Stomach (tissue), 9 donors: ENCODE measurements around the gene PNN. TPM values are rescaled to one million over a fixed set of nuclear protein-coding genes. Genes with fewer than 3 reads are reported as not detected.
A peak's percentile ranks its signal among the peaks of the same experiment; 100 is the strongest.
"Not testable (repeated sequence)": the region's sequence is repeated elsewhere in the genome, so short reads cannot be mapped to it uniquely, and the experiment has no call there.

Source experiments
- DNase-seq, 2 donors: peaks; one replicate each; pipeline versions ENCODE4 v3.0.0 to v3.0.0-alpha.2; 2013 to 2019
- H3K27ac ChIP-seq, 5 donors: fragments of 200-600 bp in 4 of 5; sonication (generic) in 4 of 5; one replicate each; pipeline ENCODE4 v1.5.1; 2013 to 2019; ENCODE audit warnings: mild to moderate bottlenecking in 1 of 5, moderate library complexity in 1 of 5
- H3K27me3 ChIP-seq, 3 donors: fragments of 200-600 bp; sonication (generic); one replicate each; pipeline ENCODE4 v1.5.1; 2017 to 2019; ENCODE audit warnings: mixed run types in 1 of 3
- H3K36me3 ChIP-seq, 4 donors: fragments of 200-600 bp; sonication (generic); 1 replicate in 3 of 4; 2 replicates in 1 of 4; pipeline ENCODE4 v1.5.1; 2016 to 2019
- H3K4me1 ChIP-seq, 4 donors: fragments of 200-600 bp; sonication (generic); one replicate each; pipeline ENCODE4 v1.5.1; 2016 to 2019
- H3K4me3 ChIP-seq, 4 donors: fragments of 200-600 bp; sonication (generic) in 3 of 4; one replicate each; pipeline ENCODE4 v1.5.1; 2016 to 2019; ENCODE audit warnings: mild to moderate bottlenecking in 1 of 4
- H3K9me3 ChIP-seq, 4 donors: fragments of 200-600 bp; sonication (generic); one replicate each; pipeline ENCODE4 v1.5.1; 2016 to 2019
- EP300 ChIP-seq: sonication (generic); formaldehyde crosslinking; IDR thresholded peaks from one replicate; pipeline ENCODE4 v1.6.1; 2017; ENCODE audit warnings: antibody characterized with exemption
- POLR2A ChIP-seq, 4 donors: fragments of 450-650 bp; IDR thresholded peaks; one replicate each; pipeline ENCODE4 v1.6.1; 2016; ENCODE audit warnings: antibody characterized with exemption in 4 of 4, control low read depth in 2 of 4, mild to moderate bottlenecking in 1 of 4, moderate library complexity in 1 of 4
- POLR2AphosphoS5 ChIP-seq, 3 donors: sonication (generic); formaldehyde crosslinking; IDR thresholded peaks; one replicate each; pipeline ENCODE4 v1.6.1; 2016; ENCODE audit warnings: antibody characterized with exemption in 3 of 3
- WGBS, 5 donors: extraction: QIAGEN DNeasy Blood & Tissue Kit in 3 of 5; methylation state at CpG; one replicate each; pipeline versions ENCODE4 v1.1.5 to v1.1.7; 2013 to 2018; 5-methylcytosine and 5-hydroxymethylcytosine counted together
- intact Hi-C: fragments of 100-400 bp; cut with DNase I; formaldehyde crosslinking; loops from one replicate; pipeline ENCODE4 v1.15.1; 2023; ENCODE audit warnings: low total_unique reads
- polyA plus RNA-seq, 3 donors: library from polyadenylated mRNA; stranded (reverse); fragments of 200-250 nt; gene quantifications; one replicate each; pipeline ENCODE4 v1.2.3, GENCODE V29; 2013
- total RNA-seq, 5 donors: library from RNA; depleted of rRNA; stranded (reverse); fragments of >200 nt; gene quantifications; one replicate each; pipeline versions ENCODE4 v1.1.0 to v1.2.3, GENCODE V29; 2014 to 2016
- TF ChIP-seq, protein P1 (sequence below), 7 experiments: fragments of 450-650 bp in 4 of 7; fragments of 200-600 bp in 3 of 7; sonication (generic) in 3 of 7; IDR thresholded peaks; one replicate each; pipeline ENCODE4 v1.5.1; 2016 to 2019; ENCODE audit warnings: antibody characterized with exemption in 7 of 7, control low read depth in 2 of 7, mild to moderate bottlenecking in 1 of 7
- donor health status: healthy with polysubstance abuse.
- donor health status: Bipolar disorder and iron deficiency.
- donor health status: healthy.

The PNN gene
- total and polyA plus RNA-seq, 8 donors: 21.7 to 122 (median 39.4) TPM

DNA sequence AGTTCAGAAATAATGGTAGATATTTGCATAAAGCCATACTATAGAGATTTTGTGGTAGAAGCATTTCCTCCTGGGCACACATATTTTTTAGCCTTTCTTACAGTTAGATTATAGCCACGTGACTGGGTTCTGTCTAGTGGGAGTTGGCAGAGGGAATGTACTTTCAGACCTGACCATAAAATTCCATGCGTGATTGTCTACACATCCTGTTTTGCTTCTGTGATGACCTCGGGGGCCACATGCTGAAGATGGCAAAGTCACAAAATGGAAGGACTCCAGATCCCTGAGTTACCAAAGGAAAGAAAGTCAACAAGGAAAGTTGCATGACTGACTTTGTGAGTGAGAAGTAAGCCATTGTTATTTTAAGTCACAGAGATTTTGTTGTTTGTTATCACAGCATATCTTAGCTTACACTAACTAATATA, 44.0 kb downstream of the PNN start:
- intact Hi-C loops: no loop called here
- peaks cover 0 to 11% (median 0%) of the 10 kb centered on the region in 4 donors for H3K4me1 ChIP-seq
- no peaks in the 10 kb centered on the region for H3K36me3 ChIP-seq
- no peak overlapping the region for H3K4me3 ChIP-seq
- 47 to 65% (median 53%) methylated on average over 3 of the region's 3 CpGs for WGBS, 5 donors
- H3K9me3 ChIP-seq: no peaks in the 10 kb centered on the region
- no peak for TF ChIP-seq EP300
- TF ChIP-seq POLR2A (IDR thresholded peaks at IDR 0.05): no peak
- TF ChIP-seq, protein P1, sequence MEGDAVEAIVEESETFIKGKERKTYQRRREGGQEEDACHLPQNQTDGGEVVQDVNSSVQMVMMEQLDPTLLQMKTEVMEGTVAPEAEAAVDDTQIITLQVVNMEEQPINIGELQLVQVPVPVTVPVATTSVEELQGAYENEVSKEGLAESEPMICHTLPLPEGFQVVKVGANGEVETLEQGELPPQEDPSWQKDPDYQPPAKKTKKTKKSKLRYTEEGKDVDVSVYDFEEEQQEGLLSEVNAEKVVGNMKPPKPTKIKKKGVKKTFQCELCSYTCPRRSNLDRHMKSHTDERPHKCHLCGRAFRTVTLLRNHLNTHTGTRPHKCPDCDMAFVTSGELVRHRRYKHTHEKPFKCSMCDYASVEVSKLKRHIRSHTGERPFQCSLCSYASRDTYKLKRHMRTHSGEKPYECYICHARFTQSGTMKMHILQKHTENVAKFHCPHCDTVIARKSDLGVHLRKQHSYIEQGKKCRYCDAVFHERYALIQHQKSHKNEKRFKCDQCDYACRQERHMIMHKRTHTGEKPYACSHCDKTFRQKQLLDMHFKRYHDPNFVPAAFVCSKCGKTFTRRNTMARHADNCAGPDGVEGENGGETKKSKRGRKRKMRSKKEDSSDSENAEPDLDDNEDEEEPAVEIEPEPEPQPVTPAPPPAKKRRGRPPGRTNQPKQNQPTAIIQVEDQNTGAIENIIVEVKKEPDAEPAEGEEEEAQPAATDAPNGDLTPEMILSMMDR (IDR thresholded peaks at IDR 0.05): no peak
- no peak for TF ChIP-seq POLR2AphosphoS5 (IDR thresholded peaks at IDR 0.05)
- DNase-seq: no peak
- H3K27me3 ChIP-seq: no peaks in the 10 kb centered on the region
- peak overlapping the region in 2 of 5 donors; percentile 32 to 50 for H3K27ac ChIP-seq

DNA sequence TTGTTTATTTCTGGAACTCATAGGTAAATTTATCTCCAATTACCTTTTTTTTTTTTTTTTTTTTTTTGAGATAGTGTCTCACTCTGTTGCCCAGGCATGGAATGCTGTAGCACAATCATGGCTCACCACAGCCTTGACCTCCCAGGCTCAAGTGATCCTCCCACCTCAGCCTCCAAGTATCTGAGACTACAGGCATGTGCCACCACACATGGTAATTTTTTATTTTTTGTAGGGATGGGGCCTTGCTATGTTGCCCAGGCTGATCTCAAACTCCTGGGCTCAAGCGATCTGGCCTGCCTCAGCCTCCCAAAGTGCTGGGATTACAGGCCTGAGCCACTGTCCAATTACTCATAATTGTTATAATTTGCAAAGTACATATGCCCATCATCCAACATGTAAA, 45.4 kb downstream of the PNN start:
- H3K36me3 ChIP-seq, H3K9me3 ChIP-seq, H3K4me3 ChIP-seq, H3K27ac ChIP-seq, intact Hi-C loops, DNase-seq, H3K27me3 ChIP-seq: not testable (repeated sequence)
- 92 to 100% (median 97%) methylated on average over 1 of the region's 1 CpG for WGBS, 5 donors
- H3K4me1 ChIP-seq: peaks cover 0 to 11% (median 0%) of the 10 kb centered on the region in 4 donors

DNA sequence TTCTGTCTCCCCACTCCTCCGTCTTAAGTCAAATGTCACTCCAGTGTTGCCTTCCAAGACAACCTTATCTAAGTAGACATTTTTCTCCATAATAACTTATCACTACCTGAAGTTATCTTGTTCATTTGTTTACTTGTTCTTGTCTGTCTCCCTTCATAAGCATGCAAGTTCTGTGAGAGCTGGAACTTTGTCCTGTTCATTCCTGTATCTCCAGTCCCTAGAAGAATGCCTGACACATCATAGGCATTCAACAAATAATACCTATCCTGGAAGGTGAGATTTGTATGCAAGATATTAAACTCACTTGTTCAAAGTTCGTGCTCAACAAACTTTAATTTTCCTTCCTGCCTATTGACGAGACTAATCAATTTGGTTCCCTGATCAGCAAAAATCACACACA, 53.0 kb downstream of the PNN start:
- DNase-seq: no peak
- 38 to 65% (median 58%) methylated on average over 3 of the region's 3 CpGs for WGBS, 5 donors

DNA sequence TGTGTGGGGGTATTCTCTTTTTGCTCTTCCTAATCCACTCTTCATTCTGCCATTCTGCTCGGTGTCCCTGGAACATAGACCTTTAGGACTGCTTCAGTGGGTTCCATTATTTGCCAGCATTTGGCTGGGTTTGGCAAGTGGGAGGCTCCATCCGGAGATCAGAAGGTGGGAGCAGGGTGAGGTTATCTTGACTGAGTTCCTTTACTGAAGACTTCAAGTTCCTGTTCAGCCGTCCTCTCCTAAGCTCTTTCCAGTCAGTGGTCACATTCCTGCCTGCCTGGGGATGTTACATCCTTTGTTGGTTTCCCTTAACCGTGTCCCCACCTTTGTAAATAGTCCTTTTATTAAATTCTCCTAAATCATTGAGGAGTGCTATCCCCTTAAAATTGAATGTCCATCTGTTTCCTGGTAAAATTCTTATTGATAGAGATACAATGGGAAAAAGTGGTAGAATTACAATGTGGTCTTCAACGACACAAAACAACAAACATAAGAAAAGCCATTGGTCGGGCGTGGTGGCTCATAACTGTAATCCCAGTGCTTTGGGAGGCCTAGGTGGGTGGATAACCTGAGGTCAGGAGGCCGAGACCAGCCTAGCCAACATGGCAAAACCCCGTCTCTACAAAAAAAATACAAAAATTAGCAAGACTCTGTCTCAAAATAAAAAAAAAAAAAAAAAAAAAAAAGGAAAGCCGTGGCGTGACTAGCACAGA, 53.6 kb downstream of the PNN start:
- H3K9me3 ChIP-seq: no peaks in the 10 kb centered on the region
- intact Hi-C loops: no loop called here
- no peak overlapping the region for H3K4me3 ChIP-seq
- no peak for DNase-seq
- no peaks in the 10 kb centered on the region for H3K36me3 ChIP-seq
- peaks cover 0 to 28% (median 7%) of the 10 kb centered on the region in 4 donors for H3K4me1 ChIP-seq
- H3K27me3 ChIP-seq: no peaks in the 10 kb centered on the region
- TF ChIP-seq, protein P1 (IDR thresholded peaks at IDR 0.05): no peak
- TF ChIP-seq EP300 (no peak), POLR2A (IDR thresholded peaks at IDR 0.05) (no peak), POLR2AphosphoS5 (IDR thresholded peaks at IDR 0.05) (no peak)
- no peak overlapping the region for H3K27ac ChIP-seq
- 65 to 73% (median 70%) methylated on average over 11 of the region's 11 CpGs for WGBS, 5 donors

More for the DNA sequence above, 53.0 kb downstream of the PNN start:
- Histone ChIP-seq H3K27me3 (no peaks in the 10 kb centered on the region), H3K4me1 (peaks cover 0 to 22% (median 3%) of the 10 kb centered on the region in 4 donors), H3K36me3 (no peaks in the 10 kb centered on the region), H3K27ac (no peak overlapping the region), H3K4me3 (no peak overlapping the region), H3K9me3 (no peaks in the 10 kb centered on the region)
- intact Hi-C loops: no loop called here
- TF ChIP-seq POLR2AphosphoS5 (IDR thresholded peaks at IDR 0.05) (no peak), POLR2A (IDR thresholded peaks at IDR 0.05) (no peak), EP300 (no peak)
- TF ChIP-seq, protein P1 (IDR thresholded peaks at IDR 0.05): no peak

DNA sequence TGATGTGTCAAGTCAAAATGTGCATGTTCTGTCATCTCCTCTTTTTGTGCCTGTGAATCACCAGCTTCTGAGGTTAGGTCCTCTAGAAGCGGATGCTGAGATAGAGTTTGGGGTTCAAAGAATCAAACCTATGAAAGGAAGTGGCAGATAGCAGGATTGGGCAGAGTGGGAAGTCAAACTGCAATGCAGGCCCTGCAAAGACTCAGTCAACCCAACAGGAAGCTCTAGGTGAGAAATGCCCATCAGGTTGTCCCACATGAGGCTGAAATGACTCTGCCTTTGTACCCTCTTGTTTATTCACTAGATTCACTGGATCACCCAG, 54.1 kb downstream of the PNN start:
- no peak overlapping the region for H3K4me3 ChIP-seq
- peaks cover 0 to 28% (median 7%) of the 10 kb centered on the region in 4 donors for H3K4me1 ChIP-seq
- WGBS, 5 donors: 81 to 95% (median 89%) methylated on average over 1 of the region's 1 CpG
- peak in 1 of 2 donors; percentile 40 for DNase-seq
- no peaks in the 10 kb centered on the region for H3K36me3 ChIP-seq
- intact Hi-C loops: no loop called here
- TF ChIP-seq EP300 (no peak), POLR2A (IDR thresholded peaks at IDR 0.05) (no peak), POLR2AphosphoS5 (IDR thresholded peaks at IDR 0.05) (no peak)
- TF ChIP-seq, protein P1 (IDR thresholded peaks at IDR 0.05): no peak
- H3K27ac ChIP-seq: no peak overlapping the region
- H3K27me3 ChIP-seq: no peaks in the 10 kb centered on the region
- no peaks in the 10 kb centered on the region for H3K9me3 ChIP-seq
